ENCODE measurements around the gene MCM3AP.

DNA sequence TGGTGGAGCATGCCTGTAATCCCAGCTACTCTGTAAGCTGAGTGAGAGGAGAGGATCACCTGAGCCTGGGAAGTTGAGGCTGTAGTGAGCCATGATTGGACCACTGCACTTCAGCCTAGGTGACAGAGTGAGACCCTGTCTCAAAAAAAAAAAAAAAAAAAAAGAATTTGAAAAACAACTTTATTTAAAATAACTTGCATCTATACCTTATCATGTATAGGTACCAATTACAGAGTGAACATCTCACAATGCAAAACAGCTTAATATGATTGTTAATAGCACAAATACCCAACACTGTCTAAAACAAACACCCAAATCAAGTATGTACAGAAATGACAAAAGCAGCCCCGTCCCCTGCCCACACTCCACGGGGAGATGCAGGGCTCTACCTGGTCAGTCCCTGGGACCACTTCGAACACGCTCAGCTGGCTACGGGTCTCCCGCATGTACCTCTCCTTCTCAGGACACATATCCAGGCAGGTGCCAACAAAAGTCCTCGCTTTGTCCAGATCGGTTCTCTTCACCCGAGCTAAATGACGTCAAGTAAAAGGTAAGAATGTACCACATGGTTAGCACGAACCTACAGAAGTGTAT is 10.5 kb downstream of the MCM3AP start:
- TF ChIP-seq CTCF (IDR thresholded peaks at IDR 0.05; ENCODE audit: low read depth, low read length, missing input control) (no peak), REST (IDR thresholded peaks at IDR 0.05) (no peak), TAF1 (conservative IDR thresholded peaks at IDR 0.05) (no peak), SP1 (IDR thresholded peaks at IDR 0.05) (no peak), HNF4A (conservative IDR thresholded peaks at IDR 0.05) (no peak), YY1 (IDR thresholded peaks at IDR 0.05) (no peak), MAX (IDR thresholded peaks at IDR 0.05) (no peak), ATF3 (IDR thresholded peaks at IDR 0.05) (no peak), GABPA (IDR thresholded peaks at IDR 0.05 in 1 of 2, conservative IDR thresholded peaks at IDR 0.05 in 1 of 2) (no peak), RXRA (IDR thresholded peaks at IDR 0.05) (no peak), FOXA2 (IDR thresholded peaks at IDR 0.05) (no peak), JUND (IDR thresholded peaks at IDR 0.05) (no peak), RAD21 (IDR thresholded peaks at IDR 0.05) (no peak)
- TF ChIP-seq, protein P1, sequence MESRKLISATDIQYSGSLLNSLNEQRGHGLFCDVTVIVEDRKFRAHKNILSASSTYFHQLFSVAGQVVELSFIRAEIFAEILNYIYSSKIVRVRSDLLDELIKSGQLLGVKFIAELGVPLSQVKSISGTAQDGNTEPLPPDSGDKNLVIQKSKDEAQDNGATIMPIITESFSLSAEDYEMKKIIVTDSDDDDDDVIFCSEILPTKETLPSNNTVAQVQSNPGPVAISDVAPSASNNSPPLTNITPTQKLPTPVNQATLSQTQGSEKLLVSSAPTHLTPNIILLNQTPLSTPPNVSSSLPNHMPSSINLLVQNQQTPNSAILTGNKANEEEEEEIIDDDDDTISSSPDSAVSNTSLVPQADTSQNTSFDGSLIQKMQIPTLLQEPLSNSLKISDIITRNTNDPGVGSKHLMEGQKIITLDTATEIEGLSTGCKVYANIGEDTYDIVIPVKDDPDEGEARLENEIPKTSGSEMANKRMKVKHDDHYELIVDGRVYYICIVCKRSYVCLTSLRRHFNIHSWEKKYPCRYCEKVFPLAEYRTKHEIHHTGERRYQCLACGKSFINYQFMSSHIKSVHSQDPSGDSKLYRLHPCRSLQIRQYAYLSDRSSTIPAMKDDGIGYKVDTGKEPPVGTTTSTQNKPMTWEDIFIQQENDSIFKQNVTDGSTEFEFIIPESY (IDR thresholded peaks at IDR 0.05) = no peak

All from liver (tissue), 3 donors.